Stimulated activated CD4-positive, alpha-beta T cell treated with anti-CD3 and anti-CD28 coated beads, Interleukin-4, amount 100 ng/mL, for 48 hours (primary cell): ENCODE data around the gene MTFR1L.
A peak's percentile ranks its signal among the peaks of the same experiment; 100 is the strongest.
"Not testable (repeated sequence)": the region's sequence is repeated elsewhere in the genome, so short reads cannot be mapped to it uniquely, and the experiment has no call there.

Experiments used
- DNase-seq, 2 donors: peaks; one replicate each; pipeline ENCODE4 v3.0.0-alpha.2; 2020; ENCODE audit warnings: low read depth in 2 of 2

MTFR1L gene

GRCh38 chr1:25825605-25826004 lies 5.9 kb downstream of the MTFR1L start:
- no peak for DNase-seq

- DNase-seq, result no peak
These were observed 6.8 kb downstream of the MTFR1L start for GRCh38 chr1:25826571-25826970.

- DNase-seq, result no peak
These were observed 8.7 kb downstream of the MTFR1L start for GRCh38 chr1:25828491-25828890.

GRCh38 chr1:25829046-25829445 lies 9.3 kb downstream of the MTFR1L start:
- DNase-seq, result no peak

DNA sequence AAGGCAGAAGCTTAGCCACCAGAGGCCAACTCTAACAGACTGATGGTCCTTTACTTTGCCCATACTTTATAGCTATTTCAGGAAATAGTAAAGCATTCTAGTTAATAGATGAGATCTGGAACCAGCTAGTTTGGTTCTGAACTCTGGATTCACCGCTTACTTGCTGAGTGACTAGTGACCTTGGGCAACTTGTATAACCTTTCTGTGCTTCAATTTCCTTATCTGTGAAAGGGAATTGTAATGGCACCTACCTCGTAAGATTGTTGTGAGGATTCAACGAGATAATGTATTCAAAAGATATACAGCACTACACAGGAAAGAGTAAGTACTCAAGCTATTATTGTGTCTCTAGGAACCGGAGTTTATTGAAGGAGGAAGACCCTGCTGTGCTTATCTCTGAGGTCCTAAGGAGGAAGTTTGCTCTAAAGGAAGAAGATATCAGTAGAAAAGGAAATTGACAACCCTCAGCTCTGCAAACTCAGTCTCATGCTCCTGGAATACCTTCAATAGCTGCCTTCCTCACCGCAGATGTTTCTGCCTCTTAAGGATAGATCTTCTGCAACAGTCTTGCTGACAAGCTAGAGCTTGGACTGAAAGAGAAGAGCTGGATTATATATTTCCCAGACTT lies 11.9 kb downstream of the MTFR1L start:
- DNase-seq, result no peak

GRCh38 chr1:25832336-25833037 lies 12.7 kb downstream of the MTFR1L start:
- DNase-seq, result no peak

DNA sequence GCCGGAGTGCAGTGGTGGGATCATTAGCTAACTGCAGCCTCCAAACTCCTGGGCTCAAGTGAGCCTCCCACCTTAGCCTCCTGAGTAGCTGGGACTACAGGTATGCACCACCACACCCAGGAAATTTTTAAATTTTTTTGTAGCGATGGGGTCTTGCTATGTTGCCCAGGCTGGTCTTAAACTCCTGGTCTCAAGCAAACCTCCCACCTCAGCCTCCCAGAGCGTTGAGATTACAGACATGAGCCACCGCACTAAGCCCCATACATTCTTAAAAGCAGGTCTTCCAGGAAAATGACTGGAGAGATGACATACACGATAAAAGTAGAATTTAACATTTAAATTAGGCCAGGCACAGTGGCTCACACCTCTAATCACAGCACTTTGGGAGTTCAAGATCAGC lies 13.4 kb downstream of the MTFR1L start:
- DNase-seq, result no peak

DNA sequence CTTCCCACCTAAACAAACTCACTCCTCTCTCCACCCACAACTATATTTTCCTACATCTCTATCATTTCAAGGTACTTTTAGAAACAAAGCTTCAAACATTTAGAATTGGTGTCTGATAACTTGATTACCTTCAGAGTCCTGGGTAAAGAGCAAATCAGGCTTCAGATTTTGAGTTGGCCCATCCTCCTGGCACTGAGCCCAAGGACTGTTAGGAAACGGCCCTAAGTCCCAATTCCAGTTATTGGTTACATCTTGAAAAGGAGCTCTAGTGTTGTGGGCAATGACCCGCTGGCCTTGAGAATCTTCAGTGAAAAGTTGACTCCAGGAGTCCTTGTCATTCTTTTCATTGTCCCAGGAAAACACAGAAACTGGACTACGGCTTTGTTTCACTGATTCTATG lies 15.1 kb downstream of the MTFR1L start:
- no peak for DNase-seq

DNA sequence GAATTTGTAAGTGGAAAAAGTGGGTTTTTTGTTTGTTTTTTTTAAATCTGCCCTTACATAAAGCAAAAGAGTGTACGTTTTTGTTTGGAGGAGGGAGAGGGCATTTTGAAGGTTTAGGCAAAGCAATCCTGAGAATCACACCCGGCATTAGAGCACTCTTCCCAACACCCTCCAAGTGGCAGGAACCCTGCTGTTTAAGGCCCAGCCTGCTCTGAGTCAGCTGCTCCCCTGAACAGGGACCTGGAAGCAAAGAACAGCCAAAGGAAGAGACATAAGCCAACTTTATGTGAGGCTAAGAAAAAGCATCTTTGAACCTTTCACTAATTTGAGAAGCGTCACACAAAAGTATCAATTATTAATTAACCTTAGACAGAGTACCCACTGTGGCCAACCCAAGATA lies 16.9 kb downstream of the MTFR1L start:
- no peak for DNase-seq

- no peak for DNase-seq
These were observed 17.6 kb downstream of the MTFR1L start for GRCh38 chr1:25837262-25837875.

GRCh38 chr1:25839808-25840207 lies 20.1 kb downstream of the MTFR1L start:
- not testable (repeated sequence) for DNase-seq

DNA sequence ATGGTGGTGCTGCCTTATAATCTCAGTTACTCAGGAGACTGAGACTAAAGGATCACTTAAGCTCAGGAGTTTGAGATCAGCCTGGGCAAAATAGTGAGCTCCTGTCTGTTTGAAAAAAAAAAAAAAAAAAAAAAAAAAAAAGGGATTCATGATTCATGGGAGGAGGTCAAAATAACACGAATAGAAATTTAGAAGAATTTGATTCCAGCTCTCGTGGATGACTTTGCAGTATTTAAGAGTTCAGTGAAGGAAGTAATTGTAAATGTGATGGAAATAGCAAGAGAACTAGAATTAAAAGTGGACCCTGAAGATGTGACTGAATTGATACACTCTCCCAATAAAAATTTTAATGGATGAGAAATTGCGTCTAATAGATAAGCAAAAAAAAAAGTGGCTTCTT lies 23.7 kb downstream of the MTFR1L start:
- DNase-seq, result no peak

GRCh38 chr1:25844536-25845337 lies 25.0 kb downstream of the MTFR1L start:
- DNase-seq, result no peak

DNA sequence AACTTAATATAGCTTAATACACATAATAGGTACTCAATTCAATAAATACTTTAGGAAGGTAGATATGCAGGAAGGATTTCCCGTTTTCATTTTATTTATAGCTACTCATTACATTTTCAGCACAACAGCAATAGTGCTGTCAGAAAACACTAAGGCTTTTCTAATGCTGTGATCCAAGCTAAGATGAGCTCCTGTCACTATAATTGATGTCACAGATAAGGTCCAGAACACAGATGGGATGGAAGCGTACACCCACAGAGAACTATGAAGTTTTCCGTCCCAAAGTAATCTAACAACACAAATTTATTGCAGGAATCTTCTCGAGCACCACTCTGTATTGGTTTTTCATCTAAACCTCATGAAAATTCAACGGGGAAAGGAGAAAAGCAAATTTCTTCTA lies 25.9 kb downstream of the MTFR1L start:
- no peak for DNase-seq

DNA sequence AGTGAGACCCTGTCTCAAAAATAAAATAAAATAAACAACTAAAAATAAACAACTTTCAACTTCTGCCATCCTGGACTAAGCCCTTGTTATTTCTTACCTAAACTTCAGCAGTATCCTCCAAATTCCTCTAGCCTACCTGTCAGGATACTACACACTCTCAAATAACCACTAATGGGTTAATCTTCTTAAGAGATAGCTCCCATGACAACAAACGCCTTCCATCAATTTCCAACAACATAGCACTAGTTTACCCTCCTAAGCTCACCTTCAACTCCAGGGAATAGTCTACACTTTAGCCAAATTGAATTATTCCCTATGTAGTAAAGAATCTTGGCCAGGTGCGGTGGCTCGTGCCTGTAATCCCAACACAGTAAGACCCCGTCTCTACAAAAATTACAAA lies 28.2 kb downstream of the MTFR1L start:
- no peak for DNase-seq

DNA sequence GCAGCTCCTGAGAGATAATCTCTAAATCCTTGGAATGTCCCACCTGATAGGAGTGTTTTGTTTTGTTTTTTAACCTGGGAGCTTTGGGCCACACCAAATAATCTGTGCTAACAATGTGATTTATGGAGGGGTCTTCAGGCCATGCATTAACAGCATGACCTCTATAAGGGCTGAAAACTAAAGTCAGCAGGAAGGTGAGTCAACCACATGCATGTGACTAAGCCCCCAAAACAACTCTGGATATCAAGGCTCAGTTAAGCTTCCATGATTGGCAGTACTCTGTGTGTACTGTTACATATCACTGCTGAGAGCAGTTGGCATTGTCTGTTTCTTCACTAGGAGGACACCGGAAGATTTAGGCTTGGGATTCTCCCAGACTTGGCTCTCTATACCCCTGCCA lies 28.8 kb downstream of the MTFR1L start:
- DNase-seq, result no peak

GRCh38 chr1:25854554-25854953 lies 34.8 kb downstream of the MTFR1L start:
- no peak for DNase-seq

DNA sequence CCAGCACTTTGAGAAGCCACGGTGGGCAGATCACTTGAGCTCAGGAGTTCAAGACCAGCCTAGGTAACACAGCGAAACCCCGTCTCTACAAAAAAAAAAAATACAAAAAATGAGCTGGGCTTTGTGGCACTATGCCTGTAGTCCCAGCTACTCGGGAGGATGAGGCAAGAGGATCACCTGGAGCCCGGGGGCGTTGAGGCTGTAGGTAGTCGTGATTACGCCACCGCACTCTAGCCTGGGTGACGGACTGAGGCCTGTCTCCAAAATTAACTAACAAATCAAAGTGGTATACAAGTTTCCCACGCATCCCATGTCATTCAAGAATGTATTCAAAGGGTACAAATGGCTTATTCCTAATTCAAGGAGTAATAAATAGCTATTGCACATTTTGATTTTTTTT lies 37.1 kb downstream of the MTFR1L start:
- DNase-seq, result no peak

DNA sequence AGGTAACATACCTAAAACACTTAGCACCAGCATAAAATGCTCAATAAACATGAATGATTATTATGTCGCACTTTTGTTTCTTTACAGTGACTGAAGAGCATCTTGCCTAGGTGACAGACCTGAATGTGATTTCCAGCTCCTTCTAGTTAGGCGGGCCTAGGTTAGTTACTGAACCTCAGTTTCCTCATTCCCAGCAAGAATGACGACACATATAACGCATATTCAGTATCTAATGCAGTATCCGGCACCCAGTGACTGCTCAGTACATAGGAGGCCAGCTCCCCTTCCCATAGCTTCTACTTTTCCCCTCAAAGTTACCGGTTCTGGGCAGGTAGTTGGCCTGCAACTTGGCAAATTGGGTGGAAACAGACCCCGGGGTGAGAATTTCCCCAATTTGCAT lies 38.7 kb downstream of the MTFR1L start:
- DNase-seq, result no peak

DNA sequence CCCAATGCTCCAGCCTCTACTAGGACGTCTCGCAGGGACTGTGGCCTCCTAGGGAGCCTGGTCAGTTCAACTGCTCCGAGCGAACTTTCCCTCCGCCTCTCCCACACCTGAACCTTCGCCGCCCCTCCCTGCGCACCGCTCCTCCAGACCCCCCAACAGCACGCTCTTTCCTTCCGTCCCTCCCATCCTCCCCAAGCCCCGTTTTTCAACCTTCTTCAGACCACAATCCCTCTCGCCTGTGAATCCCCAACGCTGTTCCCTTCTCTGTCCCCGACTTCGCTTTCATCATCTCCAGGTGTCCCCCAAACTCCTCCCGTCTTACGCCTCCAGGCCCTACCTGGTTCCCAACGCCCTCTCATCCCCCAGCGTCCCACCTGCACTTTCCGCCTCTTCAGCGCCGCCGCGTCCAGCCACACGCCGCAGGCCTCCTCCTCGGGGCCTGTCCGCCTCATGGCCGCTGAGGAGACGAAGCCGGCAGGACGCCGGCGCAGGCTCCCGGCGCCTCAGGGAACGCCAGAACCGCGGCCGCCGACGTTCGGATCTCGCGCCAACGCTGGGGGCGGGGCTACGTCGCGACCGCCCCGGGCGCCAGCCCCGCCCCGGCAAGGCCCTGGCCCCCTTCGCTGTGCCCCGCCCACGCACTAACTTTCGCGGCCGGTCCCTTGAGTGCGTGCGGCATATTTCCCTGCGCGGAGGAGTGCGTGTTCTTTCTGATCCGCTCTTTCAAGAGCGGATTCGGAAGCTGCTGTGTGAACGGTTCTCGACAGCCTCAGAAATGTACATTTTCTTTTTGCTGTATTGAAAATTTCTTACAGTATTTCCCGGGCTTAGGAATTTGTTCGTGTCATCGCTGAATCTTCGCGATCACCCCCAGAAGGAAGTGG lies 39.4 kb downstream of the MTFR1L start, which contains the start of gene AUNIP:
TSS of gene AUNIP (minus strand) at position 552 of the 884 bp plus-strand sequence. CDS start at position 452, 100 bp downstream.
- DNase-seq, result peak; percentile 91 to 92
